SU-DHL-6 (cell line): Measurements from ENCODE around the gene PRXL2C.

Experiments used
- H2AFZ ChIP-seq: fragments of 200-600 bp; sonication (generic); 2 replicates; pipeline ENCODE4 v1.6.1; 2014; ENCODE audit warnings: low read depth, mild to moderate bottlenecking, moderate library complexity, mixed read lengths, antibody characterized with exemption, low read length; ENCODE audit not compliant: severe bottlenecking
- H3F3A ChIP-seq: fragments of 200-600 bp; shearing (Covaris generic); 2 replicates; pipeline ENCODE4 v1.6.0; 2016; ENCODE audit warnings: antibody characterized with exemption, mild to moderate bottlenecking; ENCODE audit not compliant: insufficient read depth
- H3K27ac ChIP-seq: fragments of 200-600 bp; sonication (generic); 2 replicates; pipeline ENCODE4 v1.5.1; 2016; ENCODE audit warnings: low read depth, mild to moderate bottlenecking, low read length, moderate library complexity, mixed read lengths
- H3K27me3 ChIP-seq: fragments of 200-600 bp; sonication (generic), shearing (Covaris generic); 2 replicates; pipeline ENCODE4 v1.6.0; 2014; ENCODE audit warnings: mild to moderate bottlenecking, low read length
- H3K36me3 ChIP-seq: fragments of 200-600 bp; sonication (generic); 2 replicates; pipeline ENCODE4 v1.6.1; 2014; ENCODE audit warnings: mild to moderate bottlenecking, low read length, mixed read lengths
- H3K4me2 ChIP-seq: fragments of 300-600, 200-600 bp; shearing (Covaris generic), sonication (generic); 2 replicates; pipeline ENCODE4 v1.6.0; 2014; ENCODE audit warnings: low read length, low read depth, mild to moderate bottlenecking; ENCODE audit not compliant: poor library complexity, severe bottlenecking
- H3K4me3 ChIP-seq: fragments of 200-600 bp; sonication (generic); 2 replicates; pipeline ENCODE4 v1.5.1; 2014; ENCODE audit warnings: antibody characterized with exemption, low read length, mild to moderate bottlenecking, mixed read lengths; ENCODE audit not compliant: insufficient read depth, poor library complexity, severe bottlenecking
- H3K79me2 ChIP-seq: fragments of 200-600 bp; sonication (generic); 2 replicates; pipeline ENCODE4 v1.6.1; 2014; ENCODE audit warnings: mild to moderate bottlenecking, low read length, moderate library complexity; ENCODE audit not compliant: insufficient read depth
- H3K9ac ChIP-seq: fragments of 200-600 bp; sonication (generic); 2 replicates; pipeline ENCODE4 v1.7.0; 2014; ENCODE audit warnings: mild to moderate bottlenecking, low read length
- H3K9me2 ChIP-seq: fragments of 200-600 bp; sonication (generic); replicated peaks from 2 replicates; pipeline ENCODE4 v1.6.1; 2014; ENCODE audit warnings: low read length; ENCODE audit not compliant: insufficient read depth
- H3K9me3 ChIP-seq: fragments of 200-600 bp; sonication (generic); 2 replicates; pipeline ENCODE4 v1.6.1; 2014; ENCODE audit warnings: low read length, mixed read lengths; ENCODE audit not compliant: insufficient read depth
- H4K20me1 ChIP-seq: fragments of 200-600 bp; sonication (generic); 2 replicates; pipeline ENCODE4 v1.6.1; 2014; ENCODE audit warnings: low read depth, mild to moderate bottlenecking, antibody characterized with exemption, low read length, moderate library complexity, mixed read lengths
- CTCF ChIP-seq: fragments of 200-600 bp; sonication (generic); IDR thresholded peaks from one replicate; pipeline ENCODE4 v1.5.1; 2017; ENCODE audit warnings: antibody characterized with exemption, mild to moderate bottlenecking, low read length, moderate library complexity; ENCODE audit not compliant: insufficient read depth, poor library complexity, severe bottlenecking
- EZH2phosphoT487 ChIP-seq: fragments of 200-600 bp; sonication (generic), shearing (Covaris generic); conservative IDR thresholded peaks from 2 replicates; pipeline ENCODE4 v1.6.1; 2018; ENCODE audit warnings: mild to moderate bottlenecking, antibody characterized with exemption, low read length, moderate library complexity, mixed read lengths

Gene PRXL2C

DNA sequence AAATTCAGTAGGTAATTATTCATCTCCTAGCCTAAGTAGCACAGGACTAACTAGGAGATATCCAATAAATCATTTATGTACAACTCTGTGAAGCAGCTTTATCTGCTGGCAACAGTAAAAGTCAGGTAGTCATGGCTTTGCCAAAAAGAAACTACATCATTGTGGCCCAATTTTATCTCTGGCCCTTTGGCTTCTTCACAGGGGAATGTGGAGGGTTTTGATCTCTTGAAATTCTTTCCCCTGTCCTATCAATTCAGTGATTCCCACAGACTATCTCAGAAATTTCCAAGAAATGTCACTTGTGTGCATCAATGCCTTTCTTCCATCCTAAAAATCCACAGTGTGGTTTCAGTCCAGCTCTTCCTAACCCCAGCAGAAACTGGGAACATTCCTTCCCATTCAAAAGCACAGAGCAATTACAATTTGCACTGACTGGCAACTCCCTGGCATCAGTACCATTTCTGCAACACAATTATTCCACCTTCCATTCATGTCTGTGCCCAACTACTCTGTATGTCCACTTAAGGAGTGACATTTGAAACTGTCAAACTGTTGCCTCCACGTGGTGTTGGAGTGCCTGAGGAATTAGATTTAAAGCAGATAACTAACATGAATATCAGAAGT is 42.0 kb downstream of the PRXL2C start:
- H3F3A ChIP-seq: no peaks in the 10 kb centered on the region

DNA sequence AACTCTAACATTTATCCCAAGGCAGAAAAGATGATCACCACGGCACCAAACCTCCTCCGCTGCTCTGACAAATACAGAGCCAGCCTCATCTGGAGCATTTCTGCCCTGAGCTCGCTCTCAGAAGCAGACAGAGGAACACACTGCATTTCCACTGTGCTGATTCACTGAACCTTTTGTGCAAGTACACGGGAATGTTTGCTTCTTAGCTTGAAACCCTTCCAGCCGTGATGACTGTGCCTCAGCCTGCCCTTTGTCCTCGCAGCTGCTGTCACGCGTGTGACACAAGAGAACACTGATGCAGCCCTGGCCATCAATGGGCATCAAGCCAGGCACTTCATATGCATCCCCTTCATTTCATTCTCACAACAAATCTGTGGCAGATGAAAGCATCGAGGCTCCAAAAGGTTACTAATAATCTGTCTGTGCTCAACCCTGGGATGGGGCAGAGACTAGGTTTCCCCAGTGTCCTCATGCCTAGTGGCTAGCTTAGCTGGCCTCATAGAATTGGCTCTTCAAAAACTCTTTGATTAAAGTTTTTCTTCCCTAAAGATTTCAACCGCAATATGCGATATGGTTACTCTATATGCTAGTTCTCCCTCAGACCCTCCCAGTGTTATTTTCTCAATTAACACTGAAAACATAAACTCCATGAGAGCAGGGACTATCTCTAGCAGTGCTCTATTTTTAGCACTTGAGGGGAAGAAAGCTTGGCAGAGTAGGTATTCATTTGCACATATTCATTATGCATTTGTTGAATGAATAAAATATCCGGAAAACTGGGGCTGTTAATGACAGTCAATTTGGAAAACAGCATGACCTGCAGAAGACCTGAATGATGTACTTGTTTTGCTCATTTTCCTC is 42.8 kb downstream of the PRXL2C start:
- Histone ChIP-seq H3K4me2 (no peak overlapping the region), H4K20me1 (no peaks in the 10 kb centered on the region), H3F3A (no peaks in the 10 kb centered on the region), H3K27me3 (no peaks in the 10 kb centered on the region), H3K9ac (no peak overlapping the region), H3K27ac (no peak overlapping the region), H3K9me2 (no peaks in the 10 kb centered on the region), H2AFZ (no peak overlapping the region), H3K79me2 (no peaks in the 10 kb centered on the region), H3K4me3 (no peak overlapping the region), H3K9me3 (no peaks in the 10 kb centered on the region), H3K36me3 (no peaks in the 10 kb centered on the region; the same call in 1 of the 2 replicates)
- TF ChIP-seq CTCF (no peak), EZH2phosphoT487 (no peak)

More for the DNA sequence above, 42.0 kb downstream of the PRXL2C start:
- no peak overlapping the region for H3K4me2 ChIP-seq
- H3K27ac ChIP-seq: no peak overlapping the region
- no peaks in the 10 kb centered on the region for H3K27me3 ChIP-seq
- H3K9ac ChIP-seq: no peak overlapping the region
- TF ChIP-seq CTCF (no peak), EZH2phosphoT487 (no peak)
- H3K9me2 ChIP-seq: no peaks in the 10 kb centered on the region
- H2AFZ ChIP-seq: no peak overlapping the region
- no peaks in the 10 kb centered on the region; the same call in 1 of the 2 replicates for H3K36me3 ChIP-seq
- no peaks in the 10 kb centered on the region for H3K9me3 ChIP-seq
- no peak overlapping the region for H3K4me3 ChIP-seq
- no peaks in the 10 kb centered on the region for H4K20me1 ChIP-seq
- H3K79me2 ChIP-seq: no peaks in the 10 kb centered on the region

- no peaks in the 10 kb centered on the region for H3K27me3 ChIP-seq
- H3K79me2 ChIP-seq: no peaks in the 10 kb centered on the region
- H3K4me2 ChIP-seq: no peak overlapping the region
- no peaks in the 10 kb centered on the region for H3K9me3 ChIP-seq
- no peaks in the 10 kb centered on the region for H4K20me1 ChIP-seq
- no peaks in the 10 kb centered on the region; the same call in 1 of the 2 replicates for H3K36me3 ChIP-seq
- no peak overlapping the region for H2AFZ ChIP-seq
- no peak overlapping the region for H3K9ac ChIP-seq
- TF ChIP-seq CTCF (no peak), EZH2phosphoT487 (no peak)
- no peaks in the 10 kb centered on the region for H3K9me2 ChIP-seq
- H3K4me3 ChIP-seq: no peak overlapping the region
- H3K27ac ChIP-seq: no peak overlapping the region
- no peaks in the 10 kb centered on the region for H3F3A ChIP-seq
Measured at GRCh38 chr9:96611302-96611701, 43.8 kb downstream of the PRXL2C start.
